ENCODE data around the gene MYO1D. TPM values are rescaled to one million over a fixed set of nuclear protein-coding genes. Genes with fewer than 3 reads are reported as not detected.

MYO1D gene
- total RNA-seq, 1 donor from 2014 or later: 24.9 TPM

DNA sequence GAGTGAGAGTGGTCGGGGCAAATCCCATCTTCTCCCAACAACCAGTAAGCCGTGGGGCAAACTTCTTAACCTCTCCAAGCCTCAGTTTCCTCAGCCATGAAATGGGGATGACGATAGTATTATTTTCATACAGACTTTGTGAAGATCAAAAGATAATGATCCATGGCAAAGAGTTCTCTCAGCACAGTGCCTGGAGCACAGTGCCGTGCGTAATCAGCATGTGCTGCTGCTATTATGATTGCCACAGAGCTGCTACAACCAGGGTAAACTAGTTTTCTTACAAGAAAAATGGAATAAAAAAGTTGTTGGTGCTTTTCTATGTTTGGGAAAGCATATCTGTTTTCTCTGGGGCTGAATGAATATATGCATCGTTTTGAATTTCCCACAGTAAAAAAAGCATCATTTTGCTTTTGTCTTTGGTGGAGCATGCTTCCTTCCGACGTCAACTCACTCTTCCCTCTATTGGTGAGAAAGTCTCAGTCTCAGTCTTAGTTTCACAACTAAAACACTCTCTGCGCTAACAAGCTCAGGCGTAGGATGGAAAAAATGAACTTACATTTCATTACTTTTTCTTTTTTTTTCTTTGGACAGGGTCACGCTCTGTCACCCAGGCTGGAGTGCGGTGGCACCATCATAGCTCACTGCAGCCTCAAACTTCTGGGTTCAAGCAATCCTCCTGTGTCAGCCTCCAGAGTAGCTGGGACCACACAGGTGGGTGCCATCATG, 352.9 kb downstream of the MYO1D start:
- Mint-ChIP-seq H3K4me3 (no peak overlapping the region), H3K27ac (no peak overlapping the region), H3K27me3 (peaks cover 3% of the 10 kb centered on the region), H3K4me1 (ENCODE audit: unreplicated experiment) (peaks cover 32% of the 10 kb centered on the region), H3K9me3 (no peaks in the 10 kb centered on the region), H3K36me3 (no peaks in the 10 kb centered on the region)
- DNase-seq (ENCODE audit: extremely low spot score, unreplicated experiment): no peak
- TF ChIP-seq, protein P1, sequence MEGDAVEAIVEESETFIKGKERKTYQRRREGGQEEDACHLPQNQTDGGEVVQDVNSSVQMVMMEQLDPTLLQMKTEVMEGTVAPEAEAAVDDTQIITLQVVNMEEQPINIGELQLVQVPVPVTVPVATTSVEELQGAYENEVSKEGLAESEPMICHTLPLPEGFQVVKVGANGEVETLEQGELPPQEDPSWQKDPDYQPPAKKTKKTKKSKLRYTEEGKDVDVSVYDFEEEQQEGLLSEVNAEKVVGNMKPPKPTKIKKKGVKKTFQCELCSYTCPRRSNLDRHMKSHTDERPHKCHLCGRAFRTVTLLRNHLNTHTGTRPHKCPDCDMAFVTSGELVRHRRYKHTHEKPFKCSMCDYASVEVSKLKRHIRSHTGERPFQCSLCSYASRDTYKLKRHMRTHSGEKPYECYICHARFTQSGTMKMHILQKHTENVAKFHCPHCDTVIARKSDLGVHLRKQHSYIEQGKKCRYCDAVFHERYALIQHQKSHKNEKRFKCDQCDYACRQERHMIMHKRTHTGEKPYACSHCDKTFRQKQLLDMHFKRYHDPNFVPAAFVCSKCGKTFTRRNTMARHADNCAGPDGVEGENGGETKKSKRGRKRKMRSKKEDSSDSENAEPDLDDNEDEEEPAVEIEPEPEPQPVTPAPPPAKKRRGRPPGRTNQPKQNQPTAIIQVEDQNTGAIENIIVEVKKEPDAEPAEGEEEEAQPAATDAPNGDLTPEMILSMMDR (conservative IDR thresholded peaks at IDR 0.05): no peak

DNA sequence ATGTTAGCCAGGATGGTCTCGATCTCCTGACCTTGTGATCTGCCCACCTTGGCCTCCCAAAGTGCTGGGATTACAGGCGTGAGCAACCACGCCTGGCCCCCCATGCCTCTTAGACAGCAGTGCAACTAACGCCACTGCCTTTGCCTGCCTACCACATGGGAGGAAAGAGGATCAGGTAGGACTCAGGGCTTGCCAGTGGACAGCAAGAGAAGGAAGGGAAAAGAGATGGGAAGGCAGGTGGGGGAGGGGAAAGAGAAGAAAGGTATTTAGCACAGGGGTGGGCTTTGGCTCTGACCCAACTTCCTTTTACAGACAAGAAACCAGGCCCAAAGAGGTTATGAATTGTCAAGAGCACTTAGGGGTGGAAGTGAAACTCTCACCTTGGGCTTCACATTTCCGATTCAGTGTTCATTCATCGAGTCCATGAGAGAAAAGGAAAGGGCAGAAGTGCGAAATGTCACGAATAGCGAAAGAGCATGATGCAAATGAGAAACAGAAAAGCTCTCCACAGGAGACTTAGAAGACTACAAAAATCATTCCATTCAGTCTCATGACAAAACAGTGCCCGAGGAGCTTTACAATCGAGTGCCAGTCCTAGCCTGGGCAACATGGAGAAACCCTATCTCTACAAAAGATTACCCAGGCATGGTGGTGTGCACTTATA, 353.8 kb downstream of the MYO1D start:
- H3K4me1 Mint-ChIP-seq (ENCODE audit: unreplicated experiment): peaks cover 35% of the 10 kb centered on the region
- no peak overlapping the region for H3K27ac Mint-ChIP-seq
- DNase-seq (ENCODE audit: extremely low spot score, unreplicated experiment): no peak
- TF ChIP-seq, protein P1 (conservative IDR thresholded peaks at IDR 0.05): no peak
- peaks cover 3% of the 10 kb centered on the region for H3K27me3 Mint-ChIP-seq
- no peak overlapping the region for H3K4me3 Mint-ChIP-seq
- no peaks in the 10 kb centered on the region for H3K9me3 Mint-ChIP-seq
- H3K36me3 Mint-ChIP-seq: no peaks in the 10 kb centered on the region

DNA sequence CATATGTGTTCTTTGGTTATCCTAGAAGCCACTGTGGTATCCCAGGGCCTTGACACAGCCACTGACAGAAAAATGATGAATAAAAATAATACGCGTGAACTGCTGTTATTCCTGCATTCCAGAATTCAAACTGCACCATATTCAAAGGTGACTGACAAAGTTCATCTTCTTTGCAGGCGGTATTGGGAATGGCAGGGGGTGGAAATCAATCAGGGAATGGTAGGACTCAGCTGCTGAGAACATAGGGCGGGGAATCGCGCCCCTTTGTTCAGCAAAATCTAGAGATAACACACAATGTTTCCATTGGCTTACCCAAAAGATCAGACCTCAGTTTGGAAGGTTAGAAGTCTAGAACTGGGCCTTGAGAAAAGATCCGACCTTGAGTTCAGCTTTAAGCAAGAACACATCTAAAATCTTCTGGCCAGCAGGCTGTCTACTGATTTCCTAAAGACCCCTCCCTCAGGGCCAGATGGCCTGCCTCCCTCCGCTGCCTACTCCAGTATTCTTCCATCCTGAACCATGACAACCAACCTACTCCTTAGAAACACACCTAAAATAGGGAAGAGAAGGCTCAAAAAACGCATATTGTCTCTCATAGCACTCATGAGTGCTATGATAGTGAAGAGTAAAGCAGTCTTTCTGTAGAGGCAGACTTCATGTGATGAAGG, 356.1 kb downstream of the MYO1D start:
- H3K27ac Mint-ChIP-seq: peak overlapping the region; percentile 87
- no peaks in the 10 kb centered on the region for H3K36me3 Mint-ChIP-seq
- H3K27me3 Mint-ChIP-seq: peaks cover 3% of the 10 kb centered on the region
- peak overlapping the region; percentile 90 for H3K4me3 Mint-ChIP-seq
- TF ChIP-seq, protein P1 (conservative IDR thresholded peaks at IDR 0.05): no peak
- H3K4me1 Mint-ChIP-seq (ENCODE audit: unreplicated experiment): peaks cover 50% of the 10 kb centered on the region
- H3K9me3 Mint-ChIP-seq: no peaks in the 10 kb centered on the region
- no peak for DNase-seq (ENCODE audit: extremely low spot score, unreplicated experiment)

DNA sequence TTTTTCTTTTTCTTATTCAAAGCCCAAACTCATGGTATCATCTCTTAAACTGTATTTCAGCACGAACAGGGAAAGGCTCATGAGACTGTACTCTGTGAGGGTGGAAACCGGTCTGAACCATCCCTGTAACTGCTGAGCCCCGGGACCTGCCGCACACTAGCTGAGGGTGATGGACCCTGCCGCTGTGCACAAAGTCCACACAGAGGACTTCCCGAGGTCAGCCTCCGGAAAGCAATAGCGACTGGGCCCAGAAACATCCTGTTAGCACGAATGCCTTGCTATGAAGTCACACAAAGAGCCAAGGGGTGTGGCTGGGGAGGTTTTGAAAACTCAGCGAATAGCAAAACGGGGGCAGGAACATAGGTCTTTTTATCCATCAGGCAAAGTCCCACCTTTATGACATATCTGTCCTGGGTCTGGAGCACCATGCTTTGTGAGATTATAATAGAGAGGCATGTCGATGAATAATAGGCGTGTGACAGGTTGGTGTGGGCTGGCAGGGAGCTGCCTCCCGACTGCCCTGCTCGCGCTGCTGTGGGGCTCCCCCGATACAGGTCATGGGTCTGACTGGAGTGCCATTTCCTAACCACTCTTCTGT, 356.7 kb downstream of the MYO1D start:
- Mint-ChIP-seq H3K27me3 (peaks cover 3% of the 10 kb centered on the region), H3K36me3 (no peaks in the 10 kb centered on the region), H3K4me3 (peak overlapping the region; percentile 90), H3K27ac (peak overlapping the region; percentile 87), H3K4me1 (ENCODE audit: unreplicated experiment) (peaks cover 48% of the 10 kb centered on the region), H3K9me3 (no peaks in the 10 kb centered on the region)
- TF ChIP-seq, protein P1 (conservative IDR thresholded peaks at IDR 0.05): no peak
- no peak for DNase-seq (ENCODE audit: extremely low spot score, unreplicated experiment)

DNA sequence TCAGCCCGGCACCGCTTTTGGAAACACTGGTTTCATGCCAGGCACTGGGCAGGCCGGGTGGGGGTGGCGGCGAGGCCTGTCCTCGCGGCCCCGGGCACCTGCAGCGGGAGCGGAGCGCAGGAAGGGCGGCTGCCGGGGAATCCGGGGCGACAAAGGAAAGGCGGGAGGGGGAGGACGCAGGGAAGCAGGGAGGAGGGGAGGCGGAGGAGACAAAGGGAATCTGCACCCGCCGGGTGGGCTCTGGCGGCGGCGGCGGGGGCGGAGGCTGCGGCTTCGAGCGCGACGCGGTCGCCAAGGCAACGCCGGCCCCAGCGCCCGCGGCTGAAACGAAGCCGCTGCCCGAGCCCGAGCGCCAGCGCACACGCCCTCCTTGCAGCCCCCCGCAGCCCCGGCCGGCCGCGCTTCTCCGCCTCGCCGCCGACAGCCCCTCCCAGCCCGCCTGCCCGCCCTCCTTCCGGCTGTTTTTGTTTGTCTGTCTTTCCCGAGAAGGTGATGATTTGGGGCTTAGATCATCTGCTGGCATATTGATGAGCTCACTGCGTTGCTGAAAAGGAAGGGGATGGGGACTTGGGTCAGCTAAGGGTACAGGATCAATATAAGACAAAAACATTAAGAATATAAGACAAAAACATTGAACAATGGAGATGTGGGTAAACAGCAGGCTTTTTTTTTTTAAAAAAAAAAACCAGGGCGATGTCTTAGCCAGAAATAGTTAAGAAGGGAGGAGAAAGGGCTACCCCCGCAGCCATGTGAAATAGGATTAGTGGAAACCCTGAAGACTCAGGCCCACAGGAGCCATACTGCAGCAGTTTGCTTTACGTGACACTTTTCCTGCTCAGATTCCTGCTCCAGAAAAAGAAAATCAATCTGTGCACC, 357.5 kb downstream of the MYO1D start:
- Mint-ChIP-seq H3K27ac (peak overlapping the region; percentile 87), H3K9me3 (no peaks in the 10 kb centered on the region), H3K4me1 (ENCODE audit: unreplicated experiment) (peaks cover 46% of the 10 kb centered on the region), H3K36me3 (no peaks in the 10 kb centered on the region), H3K4me3 (peak overlapping the region; percentile 90), H3K27me3 (peaks cover 3% of the 10 kb centered on the region)
- peak; percentile 81 for DNase-seq (ENCODE audit: extremely low spot score, unreplicated experiment)
- TF ChIP-seq, protein P1 (conservative IDR thresholded peaks at IDR 0.05): no peak
